GM18519 (cell line): ENCODE results near the gene ACSF3.
"Not testable (repeated sequence)": the region's sequence is repeated elsewhere in the genome, so short reads cannot be mapped to it uniquely, and the experiment has no call there.

Experiments
- ATAC-seq: cut with Tn5 transposase; IDR thresholded peaks from one replicate; pipeline ENCODE4 v1.9.1; 2021; ENCODE audit warnings: mild to moderate bottlenecking, moderate library complexity; ENCODE audit not compliant: unreplicated experiment, low FRiP score

Gene ACSF3

DNA sequence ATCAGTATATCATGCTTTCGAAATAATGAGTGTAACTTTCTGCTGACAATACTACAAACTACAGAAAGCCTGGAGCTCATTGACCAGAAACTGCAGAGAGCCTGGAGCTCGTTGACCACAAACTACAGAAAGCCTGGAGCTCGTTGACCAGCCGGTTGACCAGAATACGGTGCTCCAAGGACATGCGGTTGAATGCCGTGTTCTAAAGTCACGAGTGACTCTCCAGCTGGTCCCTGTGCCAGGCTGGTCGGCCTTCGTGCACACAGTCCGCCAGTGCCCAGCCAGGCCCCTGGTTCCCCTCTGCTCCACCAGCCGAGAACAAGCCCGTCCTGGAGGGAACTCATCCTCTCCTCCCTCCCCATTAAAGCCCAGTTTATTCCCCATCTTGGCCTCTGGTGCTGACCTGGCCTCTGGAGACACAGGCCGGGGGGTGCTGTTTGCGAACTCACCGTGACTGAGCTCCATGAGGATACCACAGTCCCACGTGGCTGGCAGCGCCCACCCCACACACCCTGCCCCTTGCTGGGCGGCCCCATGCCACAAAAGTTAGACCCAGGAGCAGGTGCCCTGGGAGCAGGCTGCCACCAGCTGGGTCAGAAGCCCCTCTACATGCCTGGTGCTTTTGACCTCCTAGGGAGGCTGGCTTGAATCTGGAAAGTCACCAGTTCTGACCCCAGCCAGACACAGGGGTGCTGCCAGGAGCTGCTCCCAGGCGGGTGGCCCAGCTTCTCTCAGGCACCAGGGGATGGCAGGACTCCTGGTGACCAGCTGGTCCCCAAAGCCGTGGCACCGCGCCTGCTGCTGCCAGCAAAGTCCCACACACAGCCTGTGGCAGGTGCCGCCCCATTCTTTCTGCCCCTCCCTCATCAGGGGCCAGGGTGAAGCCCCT lies 62.4 kb downstream of the ACSF3 start:
- no peak for ATAC-seq

- ATAC-seq, result no peak
Observed at GRCh38 chr16:89156740-89157645, 63.3 kb downstream of the ACSF3 start.

DNA sequence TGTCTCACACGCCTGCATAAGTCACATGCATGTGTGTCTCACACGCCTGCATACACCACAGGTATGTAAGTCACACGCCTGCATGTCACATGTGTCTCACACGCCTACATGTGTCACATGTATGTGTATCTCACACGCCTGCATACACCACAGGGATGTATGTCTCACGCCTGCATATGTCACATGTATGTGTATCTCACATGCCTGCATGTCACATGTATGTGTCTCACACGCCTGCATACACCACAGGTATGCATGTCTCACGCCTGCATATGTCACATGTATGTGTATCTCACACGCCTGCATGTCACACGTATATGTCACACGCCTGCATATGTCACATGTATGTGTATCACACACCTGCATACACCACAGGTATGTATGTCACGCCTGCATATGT lies 64.1 kb downstream of the ACSF3 start:
- no peak for ATAC-seq

- no peak for ATAC-seq
Observed at GRCh38 chr16:89159066-89159849, 65.6 kb downstream of the ACSF3 start.

DNA sequence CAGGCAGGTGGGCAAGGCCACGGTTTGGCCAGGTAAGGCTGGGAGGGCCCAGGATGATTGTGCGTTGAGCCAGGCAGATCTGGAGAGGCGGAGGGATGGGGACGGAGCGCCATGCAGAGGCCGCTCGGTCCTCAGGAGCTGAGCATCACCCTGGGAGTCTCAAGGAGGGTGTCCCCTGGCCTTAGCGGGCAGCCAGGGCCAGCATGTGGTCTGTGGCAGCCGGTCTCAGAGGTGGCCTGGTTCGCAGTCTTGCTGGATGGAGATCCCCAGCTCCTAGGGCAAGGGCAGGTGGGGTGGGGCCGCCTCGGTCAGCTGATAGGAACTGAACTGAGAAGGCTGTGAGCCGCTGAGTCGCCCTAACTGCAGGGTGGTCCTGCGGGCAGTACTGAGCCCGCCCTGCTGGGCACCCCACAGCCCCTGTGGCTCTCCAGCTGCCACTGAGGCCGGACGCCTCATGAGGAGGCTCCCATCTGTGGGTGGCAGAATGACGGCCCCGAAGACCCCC lies 66.2 kb downstream of the ACSF3 start:
- ATAC-seq, result no peak

- ATAC-seq, result no peak
Observed at GRCh38 chr16:89160977-89161701, 67.5 kb downstream of the ACSF3 start.

GRCh38 chr16:89161763-89162713 lies 68.4 kb downstream of the ACSF3 start:
- no peak for ATAC-seq

DNA sequence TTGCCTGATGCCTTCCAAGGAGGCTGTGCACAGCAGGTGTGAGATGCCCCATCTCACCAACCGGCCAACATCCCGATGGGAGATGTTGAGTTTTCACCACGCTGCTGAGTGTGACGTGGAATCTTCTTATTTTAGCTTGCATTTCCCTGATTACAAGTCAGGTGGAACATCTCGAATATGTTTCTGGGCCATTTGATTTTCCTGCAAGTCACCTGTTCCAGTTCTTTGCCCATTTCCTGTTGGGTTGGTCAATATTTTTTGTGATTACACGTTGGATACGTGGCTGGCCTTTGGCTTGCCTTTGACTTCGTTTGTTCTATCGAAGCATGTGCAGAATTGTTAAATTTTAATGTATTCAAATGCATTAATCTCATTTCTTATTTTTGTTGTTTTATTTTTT lies 69.6 kb downstream of the ACSF3 start:
- ATAC-seq, result no peak

- no peak for ATAC-seq
Observed at GRCh38 chr16:89164436-89164835, 70.8 kb downstream of the ACSF3 start.

DNA sequence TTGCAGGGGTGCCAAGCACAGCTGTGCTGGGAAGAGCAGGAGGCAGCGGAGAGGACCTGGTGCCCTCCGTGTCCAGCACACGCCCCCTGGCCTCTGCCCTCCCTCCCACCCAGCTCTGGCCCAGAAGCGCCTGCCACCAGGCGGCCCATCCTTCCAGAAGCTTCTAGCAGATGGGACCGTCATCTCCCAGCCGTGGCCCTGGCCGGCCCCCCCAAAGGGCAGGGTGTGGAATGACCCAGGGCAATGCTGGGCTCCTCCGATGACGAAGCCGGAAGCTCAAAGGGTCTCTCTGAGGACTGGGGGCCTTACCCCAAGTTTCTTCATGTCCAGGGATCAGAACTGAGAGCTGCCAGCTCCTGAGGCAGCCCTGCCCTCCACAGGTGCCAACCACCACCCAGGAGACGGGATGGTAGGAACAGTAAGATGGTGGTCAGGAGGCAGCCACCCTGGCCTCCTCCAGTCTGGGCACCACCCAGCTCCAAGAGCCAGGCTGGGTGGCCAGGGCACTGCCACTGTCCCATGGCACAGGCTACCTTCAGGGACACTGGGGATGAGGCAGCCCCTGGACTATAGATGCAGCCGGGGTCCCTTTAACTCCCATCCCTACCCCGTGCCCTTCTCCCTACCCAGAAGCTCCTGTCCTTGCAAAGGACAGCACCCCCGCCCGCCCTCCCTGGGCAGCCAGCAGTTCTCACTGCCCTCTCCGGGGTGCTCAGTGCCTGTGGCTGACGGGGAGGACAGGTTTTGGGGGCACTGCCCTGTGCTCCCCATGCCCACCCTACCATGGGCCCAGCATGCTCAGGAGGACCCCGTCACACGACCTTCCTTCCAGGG lies 71.4 kb downstream of the ACSF3 start:
- no peak for ATAC-seq

DNA sequence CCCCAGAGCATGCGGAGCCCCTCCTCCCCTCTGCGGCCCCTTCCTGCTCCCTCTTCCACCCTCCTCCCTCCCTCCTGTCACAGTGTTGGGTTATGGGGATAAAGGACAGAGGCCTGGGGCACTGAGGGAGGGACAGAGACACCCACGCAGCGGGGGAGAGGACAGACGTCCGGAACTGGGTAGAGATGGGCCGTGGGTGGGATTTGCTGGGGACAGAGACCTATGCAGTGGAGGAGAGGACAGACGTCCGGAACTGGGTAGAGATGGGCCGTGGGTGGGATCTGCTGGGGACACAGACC lies 72.0 kb downstream of the ACSF3 start:
- not testable (repeated sequence) for ATAC-seq

- ATAC-seq, result no peak
Observed at GRCh38 chr16:89166696-89167424, 73.2 kb downstream of the ACSF3 start.

GRCh38 chr16:89167425-89167941 lies 73.8 kb downstream of the ACSF3 start:
- no peak for ATAC-seq

- ATAC-seq, result no peak
Observed at GRCh38 chr16:89168381-89169189, 74.9 kb downstream of the ACSF3 start.

GRCh38 chr16:89169778-89170177 lies 76.1 kb downstream of the ACSF3 start:
- no peak for ATAC-seq
